Measurements from ENCODE around the gene DNAJB9. TPM values are rescaled to one million over a fixed set of nuclear protein-coding genes. Genes with fewer than 3 reads are reported as not detected.

Gene DNAJB9
- total and polyA plus RNA-seq, 2 donors (not counting 1 experiment from before 2014, with no cell fraction given): 8.3 to 52.4 TPM

- no peak for DNase-seq (ENCODE audit: low read depth in 2 of 2)
- no peak overlapping the region for H3K9ac ChIP-seq (ENCODE audit: insufficient read depth, low read length)
- no peaks in the 10 kb centered on the region for H4K20me1 ChIP-seq (ENCODE audit: control insufficient read depth, extremely low read depth, insufficient read depth, low read length)
- no peak overlapping the region for H3K4me2 ChIP-seq (ENCODE audit: extremely low read depth, insufficient read depth, low read length)
- no peak overlapping the region for H3K4me3 ChIP-seq (replicated peaks in 1 of 4; ENCODE audit: control extremely low read depth in 1 of 4, insufficient read depth in 1 of 4, low read depth in 3 of 4, low read length in 4 of 4)
- H3K9me3 ChIP-seq (ENCODE audit: control insufficient read depth, insufficient read depth, low read depth, low read length): no peaks in the 10 kb centered on the region
- no peak overlapping the region for H3K27ac ChIP-seq (ENCODE audit: insufficient read depth, low read length)
- no peaks in the 10 kb centered on the region for H3K4me1 ChIP-seq (ENCODE audit: control insufficient read depth, extremely low read depth, insufficient read depth, low read length)
- no peaks in the 10 kb centered on the region for H3K36me3 ChIP-seq (ENCODE audit: control insufficient read depth, insufficient read depth, low read length)
- no peaks in the 10 kb centered on the region for H3K79me2 ChIP-seq (ENCODE audit: control insufficient read depth, insufficient read depth, low read length)
- TF ChIP-seq EZH2 (IDR thresholded peaks at IDR 0.05; ENCODE audit: low read length, missing control alignments): no peak
- no peak for TF ChIP-seq CTCF (conservative IDR thresholded peaks at IDR 0.05 in 1 of 2, IDR thresholded peaks at IDR 0.05 in 1 of 2; ENCODE audit: low read depth in 1 of 2, low read length in 2 of 2)
- H3K27me3 ChIP-seq (ENCODE audit: control insufficient read depth, insufficient read depth, low read length): no peaks in the 10 kb centered on the region
- no peak overlapping the region for H2AFZ ChIP-seq (ENCODE audit: low read length)
These were observed 9.3 kb downstream of the DNAJB9 start for GRCh38 chr7:108578937-108579336.

- TF ChIP-seq CTCF (conservative IDR thresholded peaks at IDR 0.05 in 1 of 2, IDR thresholded peaks at IDR 0.05 in 1 of 2; ENCODE audit: low read depth in 1 of 2, low read length in 2 of 2) (no peak), EZH2 (IDR thresholded peaks at IDR 0.05; ENCODE audit: low read length, missing control alignments) (no peak)
- Histone ChIP-seq H3K36me3 (ENCODE audit: control insufficient read depth, insufficient read depth, low read length) (no peaks in the 10 kb centered on the region), H3K79me2 (ENCODE audit: control insufficient read depth, insufficient read depth, low read length) (no peaks in the 10 kb centered on the region), H3K4me2 (ENCODE audit: extremely low read depth, insufficient read depth, low read length) (no peak overlapping the region), H3K27me3 (ENCODE audit: control insufficient read depth, insufficient read depth, low read length) (no peaks in the 10 kb centered on the region), H4K20me1 (ENCODE audit: control insufficient read depth, extremely low read depth, insufficient read depth, low read length) (no peaks in the 10 kb centered on the region), H3K4me3 (replicated peaks in 1 of 4; ENCODE audit: control extremely low read depth in 1 of 4, insufficient read depth in 1 of 4, low read depth in 3 of 4, low read length in 4 of 4) (no peak overlapping the region), H3K27ac (ENCODE audit: insufficient read depth, low read length) (no peak overlapping the region), H3K9ac (ENCODE audit: insufficient read depth, low read length) (no peak overlapping the region), H3K4me1 (ENCODE audit: control insufficient read depth, extremely low read depth, insufficient read depth, low read length) (no peaks in the 10 kb centered on the region), H3K9me3 (ENCODE audit: control insufficient read depth, insufficient read depth, low read depth, low read length) (no peaks in the 10 kb centered on the region), H2AFZ (ENCODE audit: low read length) (no peak overlapping the region)
- DNase-seq (ENCODE audit: low read depth in 2 of 2): no peak
These were observed 10.6 kb downstream of the DNAJB9 start for GRCh38 chr7:108580298-108580697.

DNA sequence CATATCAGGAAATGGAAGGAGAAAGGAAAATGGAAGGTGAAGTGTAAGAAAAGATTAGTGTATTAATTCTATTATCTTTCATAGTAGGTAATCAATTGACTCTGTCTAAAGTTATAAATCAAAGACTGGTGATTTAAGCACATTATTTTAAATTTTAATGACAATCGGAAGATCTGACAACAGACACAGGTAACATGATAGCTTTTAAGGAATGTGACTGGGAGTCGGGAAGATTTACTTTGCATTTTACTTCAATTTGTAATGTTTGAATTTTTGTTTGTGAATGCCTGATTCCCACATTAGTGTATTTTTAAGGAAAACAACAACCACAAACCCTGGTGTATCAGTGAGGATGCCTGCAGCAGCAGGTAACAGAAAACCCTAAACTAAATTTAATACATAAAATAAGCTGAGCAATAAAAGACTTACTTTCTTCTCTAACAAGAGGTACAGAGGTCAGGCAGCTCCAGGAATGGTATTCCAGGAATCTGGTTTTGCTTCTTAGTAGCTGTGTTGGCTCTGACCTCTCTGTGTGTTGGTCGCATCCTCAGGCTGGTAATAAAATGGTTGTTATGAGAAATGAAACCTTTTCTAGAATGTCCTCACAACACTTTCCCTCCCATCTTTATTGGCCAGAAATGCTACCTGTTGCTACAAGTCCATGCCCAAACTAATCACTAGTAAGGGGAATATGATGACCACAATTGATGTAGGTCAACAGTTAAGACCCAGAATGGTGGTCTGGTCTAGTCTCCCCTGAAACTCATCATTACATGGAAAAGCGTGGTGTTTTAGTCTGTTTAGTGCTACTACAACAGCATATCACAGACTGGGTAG is 12.2 kb downstream of the DNAJB9 start:
- Histone ChIP-seq H2AFZ (ENCODE audit: low read length) (no peak overlapping the region), H3K9ac (ENCODE audit: insufficient read depth, low read length) (no peak overlapping the region), H3K4me1 (ENCODE audit: control insufficient read depth, extremely low read depth, insufficient read depth, low read length) (no peaks in the 10 kb centered on the region), H3K36me3 (ENCODE audit: control insufficient read depth, insufficient read depth, low read length) (no peaks in the 10 kb centered on the region), H3K4me3 (replicated peaks in 1 of 4; ENCODE audit: control extremely low read depth in 1 of 4, insufficient read depth in 1 of 4, low read depth in 3 of 4, low read length in 4 of 4) (no peak overlapping the region), H3K79me2 (ENCODE audit: control insufficient read depth, insufficient read depth, low read length) (no peaks in the 10 kb centered on the region), H3K27me3 (ENCODE audit: control insufficient read depth, insufficient read depth, low read length) (no peaks in the 10 kb centered on the region), H4K20me1 (ENCODE audit: control insufficient read depth, extremely low read depth, insufficient read depth, low read length) (no peaks in the 10 kb centered on the region), H3K9me3 (ENCODE audit: control insufficient read depth, insufficient read depth, low read depth, low read length) (no peaks in the 10 kb centered on the region), H3K4me2 (ENCODE audit: extremely low read depth, insufficient read depth, low read length) (no peak overlapping the region), H3K27ac (ENCODE audit: insufficient read depth, low read length) (no peak overlapping the region)
- DNase-seq (ENCODE audit: low read depth in 2 of 2): peak in 1 of 2 donors; percentile 15
- TF ChIP-seq CTCF (conservative IDR thresholded peaks at IDR 0.05 in 1 of 2, IDR thresholded peaks at IDR 0.05 in 1 of 2; ENCODE audit: low read depth in 1 of 2, low read length in 2 of 2): no peak
- TF ChIP-seq EZH2 (IDR thresholded peaks at IDR 0.05; ENCODE audit: low read length, missing control alignments): no peak
